Measurements from ENCODE around the gene POU2AF1.

GRCh38 chr11:111356660-111357048, 22.4 kb downstream of the POU2AF1 start:
- TF ChIP-seq POLR2AphosphoS5 (IDR thresholded peaks at IDR 0.05; ENCODE audit: borderline replicate concordance, low read depth, low read length) (no peak), EZH2 (IDR thresholded peaks at IDR 0.05) (no peak), FOXP2 (optimal IDR thresholded peaks at IDR 0.05; ENCODE audit: control extremely low read depth, extremely low read length, insufficient read depth) (no peak)
